Peyer's patch (tissue), 4 donors: ENCODE measurements around the gene CCNT1. TPM values are rescaled to one million over a fixed set of nuclear protein-coding genes. Genes with fewer than 3 reads are reported as not detected.
A peak's percentile ranks its signal among the peaks of the same experiment; 100 is the strongest.
"Not testable (repeated sequence)": the region's sequence is repeated elsewhere in the genome, so short reads cannot be mapped to it uniquely, and the experiment has no call there.

ENCODE experiments used
- DNase-seq, 3 donors: peaks; one replicate each; pipeline ENCODE4 v3.0.0-alpha.2; 2017 to 2019
- H3K27ac ChIP-seq, 4 donors: fragments of 200-600 bp; sonication (generic); one replicate each; pipeline ENCODE4 v1.5.1; 2016 to 2019
- H3K27me3 ChIP-seq, 2 donors: fragments of 200-600 bp; sonication (generic); one replicate each; pipeline ENCODE4 v1.5.1; 2019
- H3K36me3 ChIP-seq, 3 donors: fragments of 200-600 bp; sonication (generic); one replicate each; pipeline ENCODE4 v1.5.1; 2016 to 2019
- H3K4me1 ChIP-seq, 4 donors: fragments of 200-600 bp; sonication (generic); one replicate each; pipeline ENCODE4 v1.5.1; 2016 to 2019
- H3K4me3 ChIP-seq, 4 donors: fragments of 200-600 bp; sonication (generic); 1 replicate in 3 of 4; 2 replicates in 1 of 4; pipeline ENCODE4 v1.5.1; 2016 to 2019; ENCODE audit warnings: mild to moderate bottlenecking in 1 of 4
- H3K9me3 ChIP-seq, 4 donors: fragments of 200-600 bp; sonication (generic); one replicate each; pipeline ENCODE4 v1.5.1; 2016 to 2019; ENCODE audit warnings: mild to moderate bottlenecking in 1 of 4
- CTCF ChIP-seq, 6 experiments: fragments of 450-650 bp in 4 of 6; fragments of 200-600 bp in 2 of 6; sonication (generic) in 1 of 6; IDR thresholded peaks; one replicate each; pipeline ENCODE4 v1.5.1; 2017 to 2019; ENCODE audit warnings: antibody characterized with exemption in 6 of 6, mild to moderate bottlenecking in 3 of 6, moderate library complexity in 1 of 6
- POLR2A ChIP-seq, 2 donors: fragments of 450-650 bp; IDR thresholded peaks; one replicate each; pipeline ENCODE4 v1.5.1; 2017; ENCODE audit warnings: antibody characterized with exemption in 2 of 2, mild to moderate bottlenecking in 2 of 2, moderate library complexity in 2 of 2
- total RNA-seq, 4 donors: library from RNA; depleted of rRNA; stranded (reverse); fragments of >200 nt; gene quantifications; one replicate each; pipeline ENCODE4 v1.1.0, GENCODE V29; 2016

CCNT1 gene
- total RNA-seq, 4 donors from 2014 or later = 29.6 to 68.5 (median 42.9) TPM

DNA sequence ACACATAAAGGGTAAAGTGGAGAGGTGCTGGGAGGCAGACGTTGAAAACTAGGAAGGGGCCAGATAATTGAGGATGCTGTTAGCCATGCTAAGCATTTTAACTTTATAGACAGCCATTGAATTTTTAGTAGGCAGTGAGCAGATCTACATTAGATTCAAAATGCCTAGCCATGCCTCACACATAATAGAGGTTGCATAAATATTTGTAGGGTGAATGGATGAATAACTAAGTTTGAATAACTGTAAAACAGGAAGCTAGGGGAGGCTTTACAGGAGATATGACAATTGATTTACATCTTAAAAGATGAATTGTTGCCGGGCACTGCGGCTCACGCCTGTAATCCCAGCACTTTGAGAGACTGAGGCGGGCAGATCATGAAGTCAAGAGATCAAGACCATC is 12.3 kb upstream of the CCNT1 start:
- TF ChIP-seq CTCF (IDR thresholded peaks at IDR 0.05) (no peak), POLR2A (IDR thresholded peaks at IDR 0.05) (no peak)
- Histone ChIP-seq H3K9me3 (no peaks in the 10 kb centered on the region), H3K4me1 (no peaks in the 10 kb centered on the region), H3K27me3 (no peaks in the 10 kb centered on the region), H3K36me3 (no peaks in the 10 kb centered on the region), H3K4me3 (no peak overlapping the region), H3K27ac (no peak overlapping the region)
- DNase-seq = no peak

GRCh38 chr12:48720737-48721136 is 4.2 kb upstream of the CCNT1 start:
- H3K27ac ChIP-seq, H3K27me3 ChIP-seq, H3K4me1 ChIP-seq: not testable (repeated sequence)

DNA sequence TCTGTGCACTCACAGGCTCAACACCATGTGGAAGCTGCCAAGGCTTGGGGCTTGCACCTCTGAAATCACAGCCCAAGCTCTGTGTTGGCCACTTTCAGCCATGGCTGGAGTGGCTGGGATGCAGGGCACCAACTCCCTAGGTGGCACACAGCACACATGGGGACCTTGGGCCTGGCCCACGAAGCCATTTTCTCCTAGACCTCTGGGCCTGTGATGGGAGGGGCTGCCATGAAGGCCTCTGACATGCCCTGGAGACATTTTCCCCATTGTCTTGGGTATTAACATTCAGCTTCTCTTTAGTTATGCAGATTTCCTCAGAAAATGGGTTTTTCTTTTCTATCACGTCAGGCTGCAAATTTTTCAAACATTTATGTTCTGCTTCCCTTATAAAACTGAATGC is 3.7 kb upstream of the CCNT1 start:
- peaks cover 0 to 11% (median 8%) of the 10 kb centered on the region in 4 donors for H3K4me1 ChIP-seq
- not testable (repeated sequence) for H3K27me3 ChIP-seq, H3K27ac ChIP-seq, H3K4me3 ChIP-seq, H3K36me3 ChIP-seq, H3K9me3 ChIP-seq, DNase-seq

More at GRCh38 chr12:48720737-48721136, 4.2 kb upstream of the CCNT1 start:
- not testable (repeated sequence) for H3K4me3 ChIP-seq, H3K9me3 ChIP-seq, DNase-seq, H3K36me3 ChIP-seq

- not testable (repeated sequence) for H3K36me3 ChIP-seq, H3K27me3 ChIP-seq, H3K27ac ChIP-seq, DNase-seq, H3K9me3 ChIP-seq, H3K4me3 ChIP-seq
- H3K4me1 ChIP-seq = peaks cover 0 to 21% (median 17%) of the 10 kb centered on the region in 4 donors
Measured at GRCh38 chr12:48719002-48719401, 2.5 kb upstream of the CCNT1 start.

DNA sequence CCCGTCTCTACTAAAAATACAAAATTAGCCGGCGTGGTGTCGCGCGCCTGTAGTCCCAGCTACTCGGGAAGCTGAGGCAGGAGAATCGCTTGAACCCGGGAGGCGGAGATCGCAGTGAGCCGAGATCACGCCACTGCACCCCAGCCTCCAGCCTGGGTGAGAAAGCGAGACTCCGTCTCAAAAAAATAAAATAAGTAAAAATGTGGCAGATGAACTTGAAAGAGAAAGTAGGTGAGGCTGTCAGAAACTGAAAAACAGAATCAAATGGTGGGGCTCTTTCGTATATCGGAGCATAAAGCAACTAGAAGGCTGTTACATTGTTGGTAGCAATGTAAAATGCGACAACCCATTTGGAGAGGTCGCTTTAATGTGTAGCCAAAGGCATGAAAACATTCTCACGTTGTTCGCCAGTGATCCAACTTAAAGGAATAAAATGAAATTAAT is 767 bp upstream of the CCNT1 start:
- H3K4me1 ChIP-seq = peaks cover 0 to 30% (median 18%) of the 10 kb centered on the region in 4 donors
- peaks cover 0 to 24% (median 0%) of the 10 kb centered on the region in 3 donors for H3K36me3 ChIP-seq
- H3K27me3 ChIP-seq = no peaks in the 10 kb centered on the region
- peaks cover 0 to 5% (median 2%) of the 10 kb centered on the region in 4 donors for H3K9me3 ChIP-seq
- no peak for DNase-seq
- TF ChIP-seq CTCF (IDR thresholded peaks at IDR 0.05) (no peak), POLR2A (IDR thresholded peaks at IDR 0.05) (no peak)
- H3K4me3 ChIP-seq = peak overlapping the region; percentile 56 to 75 (median 69)
- H3K27ac ChIP-seq = peak overlapping the region; percentile 89 to 97 (median 94)

GRCh38 chr12:48716168-48716492 is 377 bp downstream of the CCNT1 start:
- TF ChIP-seq POLR2A (IDR thresholded peaks at IDR 0.05) (no peak), CTCF (IDR thresholded peaks at IDR 0.05) (no peak)
- no peak for DNase-seq

DNA sequence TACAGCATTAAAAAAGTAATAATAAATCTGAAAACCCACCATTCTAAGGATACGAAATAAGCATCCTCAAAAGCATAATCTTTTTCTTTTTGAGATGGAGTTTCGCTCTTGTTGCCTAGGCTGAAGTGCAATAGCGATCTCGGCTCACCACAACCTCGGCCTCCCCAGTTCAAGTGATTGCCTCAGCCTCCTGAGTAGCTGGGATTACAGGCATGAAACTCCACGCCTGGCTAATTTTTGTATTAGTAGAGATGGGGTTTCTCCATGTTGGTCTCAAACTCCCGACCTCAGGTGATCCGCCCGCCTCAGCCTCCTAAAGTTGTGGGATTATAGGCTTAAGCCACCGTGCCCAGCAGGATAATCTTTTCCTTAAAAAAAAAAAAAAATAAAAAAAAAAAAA is 4.3 kb downstream of the CCNT1 start:
- no peaks in the 10 kb centered on the region for H3K27me3 ChIP-seq
- peaks cover 0 to 65% (median 0%) of the 10 kb centered on the region in 3 donors for H3K36me3 ChIP-seq
- H3K4me3 ChIP-seq = no peak overlapping the region
- TF ChIP-seq POLR2A (IDR thresholded peaks at IDR 0.05) (no peak), CTCF (IDR thresholded peaks at IDR 0.05) (no peak)
- H3K4me1 ChIP-seq = peaks cover 0 to 38% (median 17%) of the 10 kb centered on the region in 4 donors
- H3K27ac ChIP-seq = no peak overlapping the region
- no peaks in the 10 kb centered on the region for H3K9me3 ChIP-seq
- no peak for DNase-seq

More at GRCh38 chr12:48716168-48716492, 377 bp downstream of the CCNT1 start:
- peak overlapping the region; percentile 89 to 97 (median 94) for H3K27ac ChIP-seq
- peak overlapping the region; percentile 56 to 75 (median 69) for H3K4me3 ChIP-seq
- peaks cover 0 to 36% (median 0%) of the 10 kb centered on the region in 3 donors for H3K36me3 ChIP-seq
- peaks cover 0 to 30% (median 18%) of the 10 kb centered on the region in 4 donors for H3K4me1 ChIP-seq
- H3K9me3 ChIP-seq = peaks cover 0 to 3% (median under 1%) of the 10 kb centered on the region in 4 donors
- H3K27me3 ChIP-seq = no peaks in the 10 kb centered on the region

- H3K4me1 ChIP-seq, H3K27ac ChIP-seq, H3K9me3 ChIP-seq, DNase-seq, H3K4me3 ChIP-seq, H3K27me3 ChIP-seq: not testable (repeated sequence)
- H3K36me3 ChIP-seq = peaks cover 0 to 84% (median 0%) of the 10 kb centered on the region in 3 donors
Measured at GRCh38 chr12:48698822-48699221, 17.7 kb downstream of the CCNT1 start.
